Activated CD8-positive, alpha-beta memory T cell treated with anti-CD3 and anti-CD28 coated beads for 4 hours (primary cell): ENCODE results near the gene ZNF280B.
"Not testable (repeated sequence)": the region's sequence is repeated elsewhere in the genome, so short reads cannot be mapped to it uniquely, and the experiment has no call there.

Experiments used
- DNase-seq, 2 donors: peaks; one replicate each; pipeline ENCODE4 v3.0.0-alpha.2; 2020; ENCODE audit warnings: low read depth in 2 of 2

ZNF280B gene

DNA sequence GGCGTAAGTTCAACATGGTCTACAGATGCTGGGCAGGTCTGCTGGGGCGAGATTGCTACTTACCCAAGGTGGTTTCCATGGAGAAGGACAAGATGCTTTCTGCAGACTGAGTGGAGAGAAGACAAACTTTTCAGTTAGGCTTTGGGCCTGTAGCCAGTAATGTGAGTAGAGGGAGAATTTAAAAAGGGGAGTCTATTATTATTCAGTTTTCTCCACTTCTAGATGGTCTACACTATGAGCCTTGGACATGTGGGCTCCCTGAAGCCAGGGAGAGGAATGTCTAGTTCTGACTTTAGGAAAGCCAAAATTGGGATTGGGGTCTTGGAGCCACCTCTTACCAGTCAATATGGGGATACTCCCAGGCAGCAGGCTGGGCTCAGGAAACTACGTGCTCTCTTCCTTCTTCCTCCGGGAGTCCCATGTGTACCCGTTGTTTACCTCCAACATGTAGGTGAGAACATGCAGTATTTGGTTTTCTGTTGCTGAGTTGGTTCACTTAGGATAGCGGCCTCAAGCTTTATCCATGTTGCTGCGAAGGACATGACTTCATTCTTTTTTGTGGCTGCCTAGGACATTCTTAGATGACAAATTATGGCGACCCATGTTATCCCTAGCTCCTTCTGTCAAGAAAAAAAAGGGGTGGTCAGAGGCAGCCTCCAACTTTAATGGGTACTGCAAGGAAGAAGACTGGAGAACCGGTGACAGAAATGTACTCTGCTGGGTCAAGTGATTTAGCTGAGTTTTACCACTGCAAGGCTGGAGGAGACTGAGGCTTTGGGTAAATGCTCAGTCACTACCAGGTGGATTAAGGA is 26.3 kb upstream of the ZNF280B start:
- DNase-seq = no peak

DNA sequence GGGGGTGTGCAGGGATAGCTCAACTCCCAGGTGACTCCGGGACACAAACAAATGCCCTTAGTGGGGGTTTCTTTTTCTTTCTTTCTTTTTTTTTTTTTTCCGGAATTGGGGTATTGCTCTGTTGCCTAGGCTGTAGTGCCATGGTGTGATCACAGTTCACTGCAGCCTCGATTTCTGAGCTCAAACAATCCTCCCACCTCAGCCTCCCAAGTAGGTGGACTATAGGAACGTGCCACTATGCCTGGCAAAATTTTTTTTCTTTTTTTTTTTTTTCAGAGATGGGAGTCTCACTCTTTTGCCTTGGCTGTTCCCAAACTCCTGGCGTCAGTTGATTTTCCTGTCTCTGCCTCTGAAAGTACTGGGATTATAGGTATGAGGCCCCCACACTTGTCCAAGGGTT is 25.3 kb upstream of the ZNF280B start:
- DNase-seq = no peak

DNA sequence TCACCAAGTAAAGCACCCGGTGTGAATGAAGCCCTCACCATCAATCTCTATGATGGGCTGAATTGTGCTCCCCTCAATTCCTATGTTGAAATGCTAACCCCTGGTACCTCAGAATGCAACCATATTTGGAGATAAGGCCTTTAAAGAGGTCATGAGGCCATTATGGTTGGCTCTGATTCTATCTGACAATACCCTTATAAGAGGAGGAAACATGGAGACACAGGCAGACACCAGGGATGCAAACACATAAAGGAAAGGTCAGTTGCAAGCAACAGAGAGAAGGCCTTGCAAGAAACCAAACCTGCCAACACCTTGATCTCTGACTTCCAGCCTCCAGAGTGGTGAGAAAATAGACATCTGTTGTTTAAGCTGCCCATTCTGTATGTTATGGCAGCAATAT is 24.9 kb upstream of the ZNF280B start:
- DNase-seq = no peak

DNA sequence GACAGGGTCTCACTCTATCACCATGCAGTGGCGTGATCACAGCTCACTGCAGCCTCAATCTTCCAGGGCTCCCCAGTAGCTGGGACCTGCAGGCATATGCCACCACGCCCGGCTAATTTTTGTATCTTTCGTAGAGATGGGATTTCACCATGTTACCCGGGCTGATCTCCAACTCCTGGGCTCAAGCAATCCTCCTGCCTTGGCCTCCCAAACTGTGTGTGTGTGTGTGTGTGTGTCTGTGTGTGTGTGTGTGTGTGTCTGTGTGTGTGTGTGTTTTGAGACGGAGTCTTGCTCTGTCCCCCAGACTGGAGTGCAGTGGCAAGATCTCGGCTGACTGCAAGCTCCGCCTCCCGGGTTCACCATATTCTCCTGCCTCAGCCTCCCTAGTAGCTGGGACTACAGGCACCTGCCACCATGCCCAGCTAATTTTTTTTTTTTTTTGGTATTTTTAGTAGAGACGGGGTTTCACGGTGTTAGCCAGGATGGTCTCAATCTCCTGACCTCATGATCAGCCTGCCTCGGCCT is 24.1 kb upstream of the ZNF280B start:
- DNase-seq = not testable (repeated sequence)

DNA sequence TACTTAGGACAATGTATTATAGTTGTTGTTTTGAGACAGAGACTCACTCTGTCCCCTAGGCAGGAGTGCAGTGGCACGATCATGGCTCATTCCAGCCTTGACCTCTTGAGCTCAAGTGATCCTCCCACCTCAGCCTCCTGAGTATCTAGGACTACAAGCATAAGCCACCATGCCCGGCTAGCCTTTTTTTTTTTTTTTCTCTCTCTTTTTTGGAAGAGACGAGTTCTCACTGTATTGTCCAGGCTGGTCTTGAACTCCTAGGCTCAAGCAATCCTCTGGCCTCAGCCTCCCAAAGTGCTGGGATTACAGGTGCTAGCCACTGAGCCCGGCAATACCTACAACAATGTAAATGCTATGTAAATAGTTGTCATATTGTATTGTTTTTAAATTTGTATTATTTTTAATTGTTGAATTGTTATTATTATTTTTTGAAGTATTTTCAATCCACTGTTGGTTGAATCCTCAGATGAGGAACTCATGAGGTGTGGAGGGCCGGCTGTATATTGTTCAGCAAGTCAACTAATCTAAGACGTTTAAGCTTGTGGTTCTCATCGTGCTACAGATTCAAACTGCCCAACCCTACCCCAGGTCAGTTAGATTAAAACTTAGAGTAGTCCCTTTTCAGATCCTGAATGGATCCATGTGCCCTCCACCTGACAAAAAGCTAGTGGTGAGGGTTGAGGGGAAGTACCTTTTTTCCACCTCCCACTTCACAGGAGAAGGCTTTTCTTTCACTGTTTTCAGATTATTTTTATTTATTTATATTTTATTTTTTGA is 23.4 kb upstream of the ZNF280B start:
- DNase-seq = no peak

DNA sequence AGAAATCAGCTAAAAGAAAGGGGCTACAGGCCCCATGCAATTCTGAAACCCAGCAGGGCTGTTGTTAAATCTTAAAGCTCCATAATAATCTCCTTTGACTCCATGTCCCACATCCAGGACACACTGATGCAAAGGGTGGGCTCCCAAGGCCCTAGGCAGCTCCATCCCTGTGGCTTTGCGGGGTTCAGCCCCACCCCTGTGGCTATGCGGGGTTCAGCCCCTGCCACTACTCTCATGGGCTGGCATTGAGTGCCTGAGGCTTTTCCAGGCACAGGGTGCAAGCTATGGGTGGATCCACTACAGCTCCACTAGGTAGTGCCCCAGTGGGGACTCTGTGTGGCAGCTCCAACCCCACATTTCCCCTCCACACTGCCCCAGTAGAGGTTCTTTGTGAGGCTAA is 20.2 kb upstream of the ZNF280B start:
- DNase-seq = no peak

DNA sequence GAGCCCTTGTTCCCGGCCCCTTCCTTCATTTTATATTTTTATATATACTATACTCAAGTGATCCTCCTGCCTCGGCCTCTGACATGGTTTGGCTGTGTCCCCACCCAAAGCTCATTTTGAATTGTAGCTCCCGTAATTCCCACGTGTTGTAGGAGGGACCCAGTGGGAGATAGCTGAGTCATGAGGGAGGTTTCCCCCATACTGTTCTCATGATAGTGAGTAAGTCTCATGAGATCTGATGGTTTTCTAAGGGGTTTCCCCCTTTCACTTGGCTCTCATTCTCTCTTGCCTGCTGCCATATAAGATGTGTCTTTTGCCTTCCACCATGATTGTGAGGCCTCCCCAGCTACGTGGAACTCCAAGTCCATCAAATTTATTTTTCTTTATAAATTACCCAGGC is 18.8 kb upstream of the ZNF280B start:
- DNase-seq = no peak

DNA sequence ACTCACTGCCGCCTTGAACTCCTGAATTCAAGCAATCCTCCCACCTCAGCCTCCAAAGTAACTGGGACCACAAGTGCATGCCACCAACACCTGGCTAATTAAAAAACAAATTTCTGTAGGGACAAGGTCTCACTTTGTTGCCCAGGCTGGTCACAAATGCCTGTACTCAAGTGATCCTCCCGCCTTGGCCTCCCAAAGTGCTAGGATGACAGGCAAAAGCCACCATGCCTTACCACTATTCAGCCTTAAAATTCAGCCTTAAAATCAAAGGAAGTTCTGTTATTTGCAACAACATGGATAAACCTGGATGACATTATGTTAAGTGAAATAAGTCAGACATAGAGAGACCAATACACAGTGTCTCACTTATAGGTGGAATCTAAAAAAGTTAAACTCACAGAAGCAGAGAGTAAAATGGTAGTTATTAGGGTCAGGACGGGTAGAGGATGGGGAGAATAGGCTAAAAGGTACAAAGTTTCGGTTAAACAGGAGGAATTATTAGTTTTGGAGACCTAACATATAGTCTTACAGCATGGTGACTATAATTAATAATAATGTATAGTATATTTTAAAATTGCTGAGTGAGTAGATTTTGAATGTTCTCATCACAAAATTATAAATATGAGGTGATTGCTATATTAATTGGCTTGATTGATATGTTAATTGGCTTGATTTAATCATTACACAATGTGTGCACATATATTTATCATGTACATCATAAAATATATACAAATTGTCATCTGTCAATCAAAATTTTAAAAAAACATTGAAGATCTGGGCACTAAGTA is 17.8 kb upstream of the ZNF280B start:
- DNase-seq = no peak

DNA sequence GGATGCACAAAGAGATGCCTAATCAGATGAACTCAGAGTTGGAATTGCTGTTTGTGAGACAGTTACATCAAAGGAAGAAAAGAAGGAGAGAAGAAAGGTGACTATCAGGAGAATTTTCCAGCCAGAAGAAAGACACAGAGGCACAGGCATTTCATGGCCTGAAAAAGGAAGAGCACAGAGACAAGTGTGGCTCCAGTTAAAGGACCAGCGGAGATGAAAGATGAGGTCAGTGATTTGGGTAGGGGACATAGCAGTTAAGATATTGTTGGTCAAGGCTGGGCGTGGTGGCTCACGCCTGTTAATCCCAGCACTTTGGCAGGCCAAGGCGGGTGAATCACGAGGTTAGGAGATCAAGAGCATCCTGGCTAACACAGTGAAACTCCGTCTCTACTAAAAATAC is 15.0 kb upstream of the ZNF280B start:
- DNase-seq = no peak

DNA sequence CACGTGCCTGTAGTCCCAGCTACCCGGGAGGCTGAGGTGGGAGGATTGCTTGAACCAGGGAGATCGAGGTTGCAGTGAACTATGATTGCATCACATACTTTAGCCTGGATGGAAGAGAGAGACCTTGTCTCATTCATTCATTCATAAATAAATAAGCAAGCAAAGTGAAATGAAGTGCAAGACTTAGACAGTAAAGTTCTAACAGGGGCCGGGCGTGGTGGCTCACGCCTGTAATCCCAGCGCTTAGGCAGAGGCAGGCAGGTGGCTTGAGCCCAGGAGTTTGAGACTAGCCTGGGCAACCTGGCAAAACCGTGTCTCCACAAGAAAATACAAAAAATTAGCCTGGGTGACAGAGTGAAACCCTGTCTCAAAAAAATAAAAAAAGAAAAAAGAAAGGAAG is 13.1 kb upstream of the ZNF280B start:
- DNase-seq = no peak

DNA sequence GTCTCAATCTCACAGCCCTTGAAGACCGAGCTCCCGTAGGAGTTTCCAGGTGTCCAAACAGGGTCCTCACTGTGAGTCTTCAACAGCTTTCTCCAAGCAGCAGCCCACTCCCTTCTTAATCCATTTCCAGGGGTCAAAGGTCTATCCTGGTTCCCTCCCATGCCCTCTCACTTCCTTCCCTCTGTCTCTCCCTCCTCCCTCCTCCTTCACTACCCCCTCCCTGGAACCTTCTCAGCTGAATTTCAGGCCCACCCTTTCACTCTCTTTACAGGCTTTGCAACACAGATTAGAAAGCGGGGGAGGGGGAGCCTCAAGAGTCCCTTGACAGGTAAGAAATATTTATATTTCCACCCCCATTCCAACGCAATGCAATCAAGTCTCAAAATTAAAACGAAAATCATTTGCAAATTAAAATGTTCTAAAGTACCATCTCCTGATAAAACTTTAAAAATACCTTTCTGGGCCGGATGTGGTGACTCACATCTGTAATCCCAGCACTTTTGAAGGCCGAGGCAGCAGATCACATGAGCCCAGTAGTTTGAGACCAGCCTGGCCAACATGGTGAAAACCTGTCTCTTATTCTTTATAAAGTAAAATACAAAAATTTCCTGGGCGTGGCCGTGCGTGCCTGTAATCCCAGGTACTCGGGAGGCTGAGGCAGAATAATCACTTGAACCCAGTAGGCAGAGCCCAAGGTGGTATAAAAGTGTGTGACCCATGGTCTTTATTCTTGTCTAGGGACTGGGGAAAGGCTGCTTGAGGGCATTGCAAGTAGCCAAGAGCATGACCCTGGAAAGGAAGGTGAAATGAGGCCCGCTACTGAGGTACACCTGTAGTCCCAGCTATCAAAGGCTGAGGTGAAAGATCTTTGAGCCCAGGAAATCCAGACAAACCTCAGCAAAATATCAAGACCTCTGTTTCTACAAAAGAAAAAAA is 12.4 kb upstream of the ZNF280B start:
- no peak for DNase-seq

DNA sequence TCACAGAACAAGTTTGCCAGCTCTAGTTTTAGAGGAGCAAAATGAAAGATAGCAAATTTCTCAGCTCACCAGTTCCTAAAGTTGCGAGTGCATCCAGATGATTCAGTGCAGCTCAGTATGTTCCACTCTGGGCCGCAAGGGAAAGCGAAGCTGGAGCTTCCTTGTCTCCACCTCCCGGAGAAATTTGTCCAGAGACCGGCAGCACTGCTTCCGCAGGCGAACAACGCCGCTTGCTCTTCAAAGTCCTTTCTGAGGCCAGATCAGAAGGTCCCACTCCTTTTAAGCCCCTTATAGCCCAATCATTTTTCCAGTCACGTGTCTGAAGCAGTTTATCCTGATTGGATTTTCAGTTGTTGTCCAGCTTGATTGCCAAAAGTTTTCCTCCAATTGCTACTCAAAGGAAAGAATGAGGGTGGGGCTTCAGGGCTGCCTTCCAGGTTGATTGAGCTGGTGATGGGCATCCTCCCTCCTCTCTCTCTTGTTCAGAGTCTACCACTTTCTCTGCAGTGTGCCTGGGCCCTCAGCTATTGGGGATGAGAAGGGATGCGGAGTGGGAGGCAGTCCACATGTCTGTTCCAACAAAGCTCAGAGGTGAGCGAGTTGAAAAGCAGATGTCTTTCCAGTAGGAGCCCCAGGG is 11.6 kb upstream of the ZNF280B start, which contains the start of gene ZNF280A:
Gene ZNF280A, minus strand, starts transcription at position 251 of the 637 bp plus-strand sequence. CDS start 4,640 bp downstream, outside the sequence.
- no peak for DNase-seq

DNA sequence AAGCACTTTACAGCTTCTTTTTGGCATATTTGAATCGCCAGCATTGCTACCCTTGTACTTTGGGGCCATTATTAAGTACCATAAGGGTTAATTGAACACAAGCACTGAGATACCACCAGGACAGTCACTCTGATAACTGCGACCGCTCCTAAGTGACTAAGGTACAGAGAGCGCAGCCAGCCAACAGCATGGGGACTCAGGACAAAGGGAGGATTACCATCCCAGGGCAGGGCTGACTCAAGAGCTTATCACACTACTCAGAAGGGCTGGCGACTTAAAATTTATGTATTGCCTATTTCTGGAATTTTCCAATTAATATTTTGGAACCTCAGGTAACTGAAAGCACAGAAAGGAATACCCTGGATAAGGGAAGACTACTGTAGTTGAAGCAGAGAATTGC is 11.0 kb upstream of the ZNF280B start:
- DNase-seq = no peak

DNA sequence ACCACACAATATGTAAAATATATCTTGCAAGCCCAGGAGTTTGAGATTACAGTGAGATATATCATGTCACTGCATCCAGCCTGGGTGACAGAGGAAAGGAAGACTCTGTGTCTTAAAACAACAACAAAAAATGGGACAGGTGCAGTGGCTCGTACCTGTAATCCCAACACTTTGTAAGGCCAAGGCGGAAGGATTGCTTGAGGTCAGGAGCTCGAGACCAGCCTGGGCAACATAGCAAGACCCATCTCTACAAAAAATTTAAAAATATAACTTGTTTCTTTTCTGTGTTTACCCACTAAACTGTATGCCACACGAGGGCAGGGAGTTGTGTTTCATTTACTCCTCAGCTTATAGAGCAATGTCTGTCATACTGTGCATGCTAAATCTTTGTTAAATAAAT is 8.4 kb upstream of the ZNF280B start:
- DNase-seq = no peak

DNA sequence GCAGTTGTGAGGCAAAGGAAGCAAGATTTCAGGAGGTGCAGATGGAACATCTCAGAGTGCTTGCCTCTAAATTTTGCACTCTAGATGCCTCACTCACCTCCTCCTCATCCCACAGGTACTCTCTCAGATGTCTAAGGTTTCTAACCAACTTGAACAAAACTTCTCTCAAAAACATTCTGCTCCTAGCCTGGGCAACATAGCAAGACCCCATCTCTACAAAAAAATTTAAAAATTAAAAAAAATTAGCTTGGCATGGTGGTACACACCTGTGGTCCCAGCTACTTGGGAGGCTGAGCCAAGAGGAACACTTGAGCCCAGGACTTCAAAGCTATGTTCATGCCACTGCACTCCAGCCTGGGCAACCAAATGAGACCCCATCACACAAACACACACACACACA is 7.3 kb upstream of the ZNF280B start:
- DNase-seq = no peak

DNA sequence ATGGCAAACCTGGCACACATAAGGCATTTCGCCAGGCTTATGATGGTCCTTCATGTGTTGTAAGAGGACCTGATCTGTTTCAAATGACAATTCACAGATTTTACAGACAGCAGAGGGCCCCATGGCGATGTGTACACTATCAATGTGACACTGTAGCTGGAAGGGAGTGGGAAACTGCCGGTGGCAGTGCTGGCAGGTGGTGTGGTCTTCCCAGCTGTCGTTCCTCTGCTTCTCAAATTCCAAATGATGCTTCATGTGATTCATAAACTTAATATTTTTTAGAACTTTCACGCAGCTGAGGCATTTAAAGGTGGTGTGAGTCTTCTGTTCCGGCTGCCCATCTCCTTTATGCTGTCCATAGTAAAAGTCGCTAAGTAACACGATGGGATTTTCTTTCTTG is 5.9 kb upstream of the ZNF280B start:
- not testable (repeated sequence) for DNase-seq

DNA sequence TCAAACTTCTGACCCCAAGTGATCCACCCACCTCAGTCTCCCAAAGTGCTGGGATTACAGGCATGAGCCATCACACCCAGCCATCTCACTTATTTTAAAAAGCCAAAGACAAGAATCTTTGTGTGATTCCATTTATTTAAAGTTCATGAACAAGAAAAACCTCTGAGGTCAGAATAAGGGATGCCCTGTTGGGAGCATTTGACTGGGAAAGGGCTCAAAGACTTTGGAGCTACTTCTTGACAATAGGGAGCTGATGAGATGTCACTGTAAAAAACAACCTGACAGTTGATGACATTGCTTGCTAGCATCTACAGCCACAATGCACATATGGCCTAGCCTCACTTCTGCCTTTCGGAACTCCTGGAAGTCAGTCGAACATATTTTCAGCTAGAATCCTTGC is 5.1 kb upstream of the ZNF280B start:
- DNase-seq = no peak

DNA sequence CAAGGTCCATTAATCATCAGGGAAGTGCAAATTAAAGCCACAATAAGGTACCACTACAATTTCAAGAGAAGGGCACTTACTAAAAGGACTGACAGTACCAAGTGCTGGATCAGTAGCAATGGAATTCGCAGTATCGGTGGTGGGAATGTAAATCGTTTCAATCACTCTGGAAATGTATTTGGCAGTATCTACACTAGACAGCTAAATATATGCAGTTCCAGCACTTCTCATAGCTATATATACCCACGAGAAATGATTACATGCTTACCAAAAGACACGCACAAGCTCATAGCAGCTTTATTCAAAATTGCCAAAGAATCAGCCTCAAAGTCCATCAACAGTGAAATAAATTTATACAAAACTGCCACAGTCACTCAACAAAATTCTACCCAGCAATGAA is 4.4 kb upstream of the ZNF280B start:
- no peak for DNase-seq

DNA sequence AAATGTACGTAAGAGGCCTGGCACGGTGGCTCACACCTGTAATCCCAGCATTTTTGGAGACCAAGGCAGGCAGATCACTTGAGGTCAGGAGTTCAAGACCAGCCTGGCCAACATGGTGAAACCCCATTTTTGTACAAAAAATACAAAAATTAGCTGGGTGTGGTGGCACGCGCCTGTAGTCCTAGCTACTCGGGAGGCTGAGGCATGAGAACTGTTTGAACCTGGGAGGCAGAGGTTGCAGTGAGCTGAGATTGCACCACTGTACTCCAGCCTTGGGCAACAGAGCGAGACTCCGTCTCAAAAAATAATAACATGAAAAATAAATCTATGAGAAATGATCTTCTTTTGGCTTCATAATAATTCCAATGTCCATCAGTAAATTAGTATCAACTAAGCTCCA is 2.3 kb upstream of the ZNF280B start:
- not testable (repeated sequence) for DNase-seq

DNA sequence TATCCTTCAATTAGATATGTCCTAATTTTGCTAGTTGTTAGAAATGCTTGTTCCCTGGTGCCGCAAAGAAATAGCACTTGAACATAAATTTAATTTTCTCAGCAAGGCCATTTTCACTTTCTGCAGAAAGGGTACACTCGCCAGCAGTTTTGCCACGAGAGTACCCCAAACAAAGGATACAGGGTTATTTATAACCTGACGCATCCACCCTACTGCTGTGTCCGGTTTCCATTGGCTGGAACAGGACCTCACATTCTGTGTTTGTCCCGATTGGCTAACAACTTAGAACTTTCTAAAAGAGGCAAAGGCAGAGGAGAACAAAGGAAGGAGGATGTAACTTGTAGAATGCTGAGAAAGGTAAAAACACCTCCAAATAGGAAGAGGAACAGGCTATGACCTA is 1.4 kb upstream of the ZNF280B start:
- not testable (repeated sequence) for DNase-seq
